A549 treated with DMSO at 1 μM for 4 hours (cell line): Measurements from ENCODE around the gene RNF126. TPM values are rescaled to one million over a fixed set of nuclear protein-coding genes. Genes with fewer than 3 reads are reported as not detected.

Experiments
- total RNA-seq: library from RNA; stranded (reverse); fragments of 200-300 nt; extraction: Qiagen RNA extraction; gene quantifications from 5 replicates; pipeline ENCODE4 v1.2.3, GENCODE V29; 2022; ENCODE audit warnings: low read depth

Gene RNF126
- 59.2 to 69.6 TPM (median 63.5 TPM) in 5 replicates for total RNA-seq

DNA sequence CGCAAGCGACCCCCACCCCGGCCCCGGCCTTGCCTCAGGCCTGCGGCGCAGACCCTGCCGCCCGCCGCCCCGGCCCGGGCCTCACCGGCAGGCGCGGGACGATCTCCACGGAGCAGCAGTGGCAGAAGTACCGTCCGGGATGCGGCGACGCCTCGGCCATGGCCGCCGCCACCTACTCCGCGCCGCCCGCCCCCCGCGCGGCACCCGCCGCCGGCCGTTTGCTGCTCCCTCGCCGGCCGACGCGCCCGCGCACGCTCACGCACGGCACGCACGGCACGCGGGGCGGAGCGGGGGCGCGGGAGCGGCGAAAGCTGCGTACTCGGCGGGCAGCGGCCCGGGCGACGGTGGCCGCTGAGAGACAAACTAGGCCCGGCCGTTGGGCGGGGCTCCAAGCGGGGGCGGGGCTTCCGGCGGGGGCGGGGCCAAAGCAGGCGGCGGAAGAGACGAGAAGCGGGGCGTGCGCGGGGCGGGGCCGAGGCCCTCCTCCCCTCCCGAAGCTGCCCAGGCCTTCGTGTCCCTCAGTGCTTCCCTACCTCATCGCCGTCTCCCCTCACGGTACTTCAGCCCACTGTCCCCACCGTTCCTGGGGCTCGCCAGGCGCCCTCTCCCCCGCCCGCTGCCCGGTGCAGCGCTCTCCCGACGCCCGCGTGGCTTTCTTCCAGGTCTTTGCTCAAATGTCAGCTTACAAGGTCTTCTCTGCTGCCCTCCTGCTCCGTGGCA lies at the start of gene RNF126:
Gene RNF126 (minus strand): TSS at position 253 of the 720 bp plus-strand sequence. CDS start 93 bp downstream, at position 160.

GRCh38 chr19:708154-709143 lies 45.4 kb upstream of the RNF126 start, which contains the start of gene PALM:
TSS of gene PALM (plus strand) at chr19:708935. CDS start at chr19:709147, 212 bp downstream.

DNA sequence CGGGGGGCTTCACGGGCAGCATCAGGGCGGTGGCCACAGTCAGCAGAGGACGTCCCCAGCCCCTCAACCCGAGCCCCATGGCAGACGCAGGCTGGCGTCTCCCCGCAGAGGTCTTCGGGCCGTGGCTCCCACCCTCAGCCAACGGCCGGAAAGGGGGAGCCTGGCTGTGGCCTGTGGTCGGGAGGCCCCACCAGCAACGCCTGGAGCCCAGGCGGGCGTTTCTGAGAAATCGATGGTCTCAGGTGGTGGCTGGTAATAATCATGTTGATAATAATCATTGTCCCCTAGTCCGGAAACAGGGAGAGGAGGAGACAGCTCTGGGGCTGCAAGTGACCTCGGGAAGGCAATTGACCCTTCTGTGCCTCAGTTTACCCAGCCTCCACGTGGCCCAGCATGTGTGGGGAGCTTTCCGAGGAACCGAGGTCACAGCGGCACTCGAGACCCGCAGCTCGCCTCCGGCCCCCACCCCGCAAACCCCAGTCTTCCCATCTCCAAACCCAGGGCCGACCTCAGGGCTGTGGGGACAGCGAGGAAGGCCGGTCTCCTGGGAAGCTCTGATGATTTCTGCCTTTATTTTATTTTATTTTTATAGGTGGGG lies 32.4 kb upstream of the RNF126 start, which contains the start of gene PRSS57:
Gene PRSS57 (minus strand): TSS at position 101 of the 598 bp plus-strand sequence. CDS start 22 bp downstream, at position 79.

DNA sequence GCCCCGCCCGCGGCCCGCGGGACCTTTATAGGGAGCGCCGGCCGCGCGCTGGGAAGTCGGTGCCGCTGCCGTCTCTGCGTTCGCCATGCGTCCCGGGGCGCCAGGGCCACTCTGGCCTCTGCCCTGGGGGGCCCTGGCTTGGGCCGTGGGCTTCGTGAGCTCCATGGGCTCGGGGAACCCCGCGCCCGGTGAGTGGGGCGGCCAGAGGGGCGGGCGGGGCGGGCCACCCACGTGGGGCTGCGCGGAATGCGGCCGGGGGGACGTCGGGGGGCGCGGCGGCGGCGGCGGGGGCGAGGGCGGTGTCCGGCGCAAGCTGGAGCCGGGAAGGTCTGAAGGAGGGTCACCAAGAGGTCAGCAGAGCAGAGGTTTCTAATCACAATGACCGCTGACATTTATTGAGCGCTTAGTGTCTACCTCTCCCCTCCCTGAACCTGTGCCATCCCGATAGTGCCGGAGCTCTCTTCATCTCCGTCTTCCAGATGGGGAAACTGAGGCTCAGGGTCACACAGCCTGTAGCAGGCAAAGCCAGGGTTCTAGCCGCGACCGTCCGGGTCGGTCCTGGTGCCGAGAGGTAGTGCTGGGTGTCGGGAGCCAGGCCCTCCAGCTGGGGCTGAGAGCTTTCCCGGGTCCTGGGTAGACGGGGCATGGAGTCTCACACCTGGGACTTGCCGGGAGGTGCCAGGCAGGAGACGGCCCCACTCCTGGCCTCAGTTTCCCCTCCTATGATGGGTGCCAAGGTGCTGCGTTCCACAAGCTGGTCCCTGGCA lies 13.5 kb upstream of the RNF126 start, which contains the start of gene FSTL3:
Gene FSTL3 (plus strand): TSS at position 54 of the 767 bp plus-strand sequence. CDS start 32 bp downstream, at position 86.

GRCh38 chr19:639253-640160 lies 23.5 kb downstream of the RNF126 start, which contains the start of gene FGF22:
TSS of gene FGF22 (plus strand) at chr19:639879. CDS start at chr19:639926, 47 bp downstream.

GRCh38 chr19:633068-633785 lies 29.8 kb downstream of the RNF126 start, which contains the start of gene POLRMT:
TSS of gene POLRMT (minus strand) at chr19:633537. CDS start at chr19:633512, 25 bp downstream.

Other genes starting within 250 kb of the RNF126 start
- 0.82 to 1.1 TPM (median 0.95 TPM) in 5 replicates for gene SHC2, start 202.2 kb downstream of the RNF126 start, total RNA-seq
- 0.17 to 0.42 TPM (median 0.31 TPM) in 5 replicates for gene MADCAM1, start 166.7 kb downstream of the RNF126 start, total RNA-seq
- gene TPGS1, start 155.7 kb downstream of the RNF126 start, total RNA-seq = 10.7 to 15.7 TPM (median 14.1 TPM) in 5 replicates
- gene CDC34, start 131.5 kb downstream of the RNF126 start, total RNA-seq = 67.0 to 104 TPM (median 93.1 TPM) in 5 replicates
- gene GZMM, start 119.2 kb downstream of the RNF126 start, total RNA-seq = 0.23 to 0.31 TPM (median 0.26 TPM) in 5 replicates
- gene BSG, start 90.6 kb downstream of the RNF126 start, total RNA-seq = 669 to 733 TPM (median 672 TPM) in 5 replicates
- gene HCN2, start 73.3 kb downstream of the RNF126 start, total RNA-seq = 30.9 to 43.9 TPM (median 36.4 TPM) in 5 replicates
- gene POLRMT, start 29.7 kb downstream of the RNF126 start, total RNA-seq = 64.0 to 104 TPM (median 94.3 TPM) in 5 replicates
- gene FGF22, start 23.3 kb downstream of the RNF126 start, total RNA-seq = 0.32 to 0.97 TPM (median 0.76 TPM) in 5 replicates
- gene FSTL3, start 13.2 kb upstream of the RNF126 start, total RNA-seq = 126 to 139 TPM (median 135 TPM) in 5 replicates
- 0.09 to 0.31 TPM (median 0.12 TPM) in 4 of 5 replicates, not detected in the other for gene PRSS57, start 32.2 kb upstream of the RNF126 start, total RNA-seq
- 11.5 to 17.0 TPM (median 13.6 TPM) in 5 replicates for gene PALM, start 45.7 kb upstream of the RNF126 start, total RNA-seq
- gene MISP, start 87.9 kb upstream of the RNF126 start, total RNA-seq = 86.2 to 99.9 TPM (median 95.7 TPM) in 5 replicates
- gene PTBP1, start 134.2 kb upstream of the RNF126 start, total RNA-seq = 222 to 238 TPM (median 234 TPM) in 5 replicates
- 1.9 to 4.8 TPM (median 3.8 TPM) in 5 replicates for gene PLPPR3, start 158.7 kb upstream of the RNF126 start, total RNA-seq
- gene AZU1, start 164.6 kb upstream of the RNF126 start, total RNA-seq = 0.14 to 0.34 TPM (median 0.22 TPM) in 4 of 5 replicates, not detected in the other
- gene PRTN3, start 177.8 kb upstream of the RNF126 start, total RNA-seq = 0.24 to 0.36 TPM (median 0.28 TPM) in 5 replicates
- 0.13 to 0.17 TPM (median 0.14 TPM) in 3 of 5 replicates, not detected in the others for gene ELANE, start 189.1 kb upstream of the RNF126 start, total RNA-seq
- 8.2 to 19.0 TPM (median 16.7 TPM) in 5 replicates for gene CFD, start 196.4 kb upstream of the RNF126 start, total RNA-seq
- gene MED16, start 230.0 kb upstream of the RNF126 start, total RNA-seq = 10.9 to 20.5 TPM (median 18.7 TPM) in 5 replicates
- not detected in 5 replicates for gene RNU6-9, start 230.3 kb upstream of the RNF126 start, total RNA-seq